GM21619 (cell line): ENCODE data around the gene MRI1.
"Not testable (repeated sequence)": the region's sequence is repeated elsewhere in the genome, so short reads cannot be mapped to it uniquely, and the experiment has no call there.

Experiments used
- ATAC-seq: cut with Tn5 transposase; IDR thresholded peaks from one replicate; pipeline ENCODE4 v1.9.1; 2021; ENCODE audit not compliant: unreplicated experiment

MRI1 gene

GRCh38 chr19:13793317-13793716 is 29.0 kb downstream of the MRI1 start:
- ATAC-seq, result not testable (repeated sequence)

GRCh38 chr19:13794398-13794756 is 30.1 kb downstream of the MRI1 start:
- ATAC-seq, result no peak

- ATAC-seq, result peak; percentile 85
Observed at GRCh38 chr19:13794757-13795589, 30.7 kb downstream of the MRI1 start, which contains the start of gene ZSWIM4. ZSWIM4 (plus strand) TSS chr19:13795443; CDS start chr19:13795649, 206 bp downstream.

GRCh38 chr19:13795595-13796300 is 31.4 kb downstream of the MRI1 start:
- ATAC-seq, result peak; percentile 32

- ATAC-seq, result no peak
Observed at GRCh38 chr19:13796301-13797057, 32.2 kb downstream of the MRI1 start.

GRCh38 chr19:13797058-13797440 is 32.7 kb downstream of the MRI1 start:
- no peak for ATAC-seq

- ATAC-seq, result no peak
Observed at GRCh38 chr19:13797870-13798269, 33.5 kb downstream of the MRI1 start.

GRCh38 chr19:13799669-13800068 is 35.3 kb downstream of the MRI1 start:
- no peak for ATAC-seq

- no peak for ATAC-seq
Observed at GRCh38 chr19:13803038-13803437, 38.7 kb downstream of the MRI1 start.

GRCh38 chr19:13804830-13805683 is 40.7 kb downstream of the MRI1 start:
- no peak for ATAC-seq

GRCh38 chr19:13806728-13807127 is 42.4 kb downstream of the MRI1 start:
- no peak for ATAC-seq

DNA sequence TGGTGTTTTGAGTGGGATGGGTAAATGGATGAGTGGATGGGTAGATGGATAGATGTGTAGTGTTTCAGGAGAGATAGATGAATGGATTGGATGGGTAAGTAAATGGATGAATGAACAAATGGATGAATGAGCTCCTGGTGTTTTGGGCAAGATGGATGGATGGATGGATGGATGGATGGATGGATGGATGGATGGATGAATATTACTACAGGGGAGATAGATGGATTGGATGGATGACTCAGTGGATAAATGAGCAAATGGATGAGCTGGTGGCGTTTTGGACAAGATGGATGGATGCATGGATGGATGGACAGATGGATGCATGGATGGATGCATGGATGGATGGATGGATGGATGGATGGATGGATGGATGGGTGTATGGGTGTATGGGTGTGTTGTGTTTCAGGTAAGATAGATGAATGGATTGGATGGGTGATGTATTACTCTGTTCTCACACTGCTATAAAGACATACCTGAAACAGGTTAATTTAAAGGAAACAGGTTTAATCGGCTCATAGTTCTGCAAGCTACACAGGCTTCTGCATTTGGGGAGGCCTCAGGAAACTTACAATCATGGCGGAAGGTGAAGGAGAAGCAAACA is 43.2 kb downstream of the MRI1 start:
- ATAC-seq, result no peak

- no peak for ATAC-seq
Observed at GRCh38 chr19:13808856-13809255, 44.5 kb downstream of the MRI1 start.

GRCh38 chr19:13812544-13812943 is 48.2 kb downstream of the MRI1 start:
- no peak for ATAC-seq

DNA sequence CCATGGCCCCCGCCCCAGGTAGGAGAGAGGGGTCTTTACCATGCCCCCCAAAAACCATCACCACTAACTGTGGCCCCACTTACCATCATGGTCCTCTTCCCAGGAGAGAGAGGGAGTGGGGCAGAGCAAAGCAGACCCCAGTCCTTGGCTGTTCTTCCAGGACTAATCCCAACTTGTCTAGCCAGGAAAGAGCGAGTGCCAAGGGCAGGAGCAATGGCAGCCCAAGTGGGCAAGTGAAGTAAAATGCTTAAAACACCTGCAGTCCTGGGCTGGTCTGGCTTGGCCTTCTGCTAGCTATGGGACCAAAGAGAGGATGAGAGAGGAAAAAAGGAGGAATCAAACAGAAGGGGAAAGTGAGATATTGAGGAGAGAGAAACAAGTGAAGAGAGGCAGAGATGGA is 48.8 kb downstream of the MRI1 start:
- ATAC-seq, result no peak

GRCh38 chr19:13814550-13814949 is 50.2 kb downstream of the MRI1 start:
- no peak for ATAC-seq

GRCh38 chr19:13817018-13817614 is 52.8 kb downstream of the MRI1 start:
- ATAC-seq, result no peak

DNA sequence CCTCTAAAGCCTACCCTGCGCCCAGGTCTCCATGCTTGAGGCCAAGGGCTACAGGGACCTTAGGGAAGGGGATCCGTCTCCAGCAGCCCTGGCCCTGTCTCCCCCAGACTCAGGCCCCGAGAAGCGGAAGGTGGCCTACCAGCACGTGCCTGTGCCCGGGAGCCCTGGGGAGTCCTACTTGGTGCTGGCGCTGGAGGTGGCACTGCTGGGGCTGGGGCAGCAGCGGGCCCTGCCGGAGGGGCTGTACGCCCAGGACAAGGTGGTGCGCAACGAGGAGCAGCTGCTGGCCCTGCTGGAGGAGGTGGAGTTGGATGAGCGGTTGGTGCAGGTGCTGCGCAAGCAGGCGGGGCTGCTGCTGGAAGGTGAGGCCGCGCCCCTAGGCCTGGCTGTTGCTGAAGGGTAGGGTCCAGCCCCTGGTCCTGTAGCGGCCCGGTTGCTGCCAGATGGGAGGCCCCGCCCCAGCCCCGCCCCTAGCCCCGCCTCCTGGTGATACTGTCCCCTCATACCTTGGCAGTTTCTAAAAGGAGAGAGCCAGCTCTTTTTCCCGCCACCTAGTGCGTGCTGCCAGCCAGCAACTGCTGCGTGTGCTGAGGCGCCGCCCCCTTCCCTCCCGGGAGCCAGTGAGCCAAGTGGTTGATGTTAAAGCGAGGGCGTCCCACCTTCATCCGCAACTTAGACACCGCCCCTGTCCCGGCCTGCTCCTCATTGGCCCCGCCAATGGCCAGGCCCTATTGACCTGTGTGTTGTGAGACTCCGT is 53.5 kb downstream of the MRI1 start:
- ATAC-seq, result no peak

DNA sequence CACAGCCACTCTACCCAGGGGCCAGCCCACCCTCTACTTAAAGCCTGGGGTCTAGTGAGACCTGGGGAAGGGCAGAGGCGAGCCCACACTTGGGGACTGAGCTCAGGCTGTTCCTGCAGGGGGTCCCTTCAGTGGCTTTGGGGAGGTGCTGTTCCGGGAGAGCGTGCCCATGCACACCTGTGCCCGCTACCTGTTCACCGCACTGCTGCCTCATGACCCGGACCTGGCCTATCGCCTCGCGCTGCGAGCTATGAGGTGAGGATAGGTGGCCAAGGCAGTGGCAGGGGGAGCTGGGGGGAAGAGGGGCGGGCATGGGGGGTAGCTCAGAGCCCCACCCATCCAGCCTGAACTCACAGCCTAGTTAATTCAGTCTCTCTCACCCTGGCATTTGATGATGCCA is 54.9 kb downstream of the MRI1 start:
- ATAC-seq, result no peak
